GM19193 (cell line): ENCODE measurements around the gene RNU7-1.

ENCODE experiments used
- POLR2A ChIP-seq: IDR thresholded peaks from 4 replicates; pipeline ENCODE4 v1.6.1; 2011; ENCODE audit not compliant: insufficient read depth, insufficient read length; ENCODE audit errors: extremely low read depth

Gene RNU7-1

DNA sequence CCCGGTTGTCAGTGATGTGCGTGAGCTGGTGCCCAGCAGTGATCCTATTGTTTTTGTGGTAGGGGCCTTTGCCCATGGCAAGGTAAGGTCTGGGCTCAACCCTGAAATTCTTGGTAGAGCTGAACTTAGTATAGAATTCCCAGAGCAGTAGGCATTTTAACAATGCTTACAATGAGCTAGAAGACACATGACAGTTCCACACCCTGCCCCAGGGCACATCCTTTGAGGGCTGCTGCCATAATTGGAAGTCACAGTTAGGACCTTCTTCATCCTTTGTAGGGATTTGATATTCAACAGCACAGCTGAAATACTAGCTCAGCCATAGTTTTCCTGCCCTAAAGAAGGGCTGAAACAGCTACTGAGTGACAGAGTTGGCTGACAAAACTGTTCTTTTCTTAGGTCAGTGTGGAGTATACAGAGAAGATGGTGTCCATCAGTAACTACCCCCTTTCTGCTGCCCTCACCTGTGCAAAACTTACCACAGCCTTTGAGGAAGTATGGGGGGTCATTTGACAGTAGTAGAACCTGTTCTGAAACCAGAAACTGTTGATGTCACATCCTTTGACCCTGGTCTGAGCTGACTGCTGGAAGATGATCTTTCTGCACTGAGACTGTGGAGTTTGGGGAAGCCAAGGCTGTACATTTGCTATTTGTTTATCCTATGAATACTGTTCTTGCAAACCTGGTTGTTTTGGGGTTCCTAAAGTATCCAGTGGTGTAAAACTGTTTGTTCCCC lies 31.8 kb downstream of the RNU7-1 start:
- no peak for TF ChIP-seq POLR2A

GRCh38 chr12:6977653-6978052 lies 34.0 kb downstream of the RNU7-1 start:
- no peak for TF ChIP-seq POLR2A

GRCh38 chr12:6978188-6978587 lies 34.6 kb downstream of the RNU7-1 start:
- TF ChIP-seq POLR2A = no peak

DNA sequence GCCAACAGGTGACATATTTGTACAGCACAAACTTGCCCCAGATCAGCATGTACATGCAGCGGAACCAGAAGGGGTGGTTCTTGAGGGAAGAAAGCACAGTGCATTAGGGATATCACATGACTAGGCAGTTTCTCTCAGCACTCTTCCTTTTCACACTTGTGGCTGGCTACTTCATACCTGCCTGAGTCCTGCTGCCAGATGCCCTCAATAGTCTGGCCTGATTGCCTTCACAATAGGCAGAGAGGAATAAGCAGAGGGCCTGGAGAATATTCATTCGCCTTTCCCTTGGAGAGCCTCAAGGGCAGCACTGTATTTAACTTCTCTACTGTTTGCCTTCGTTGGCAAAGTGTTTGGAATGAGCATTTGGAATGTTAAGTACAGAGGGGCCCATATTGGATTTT lies 35.0 kb downstream of the RNU7-1 start:
- no peak for TF ChIP-seq POLR2A

DNA sequence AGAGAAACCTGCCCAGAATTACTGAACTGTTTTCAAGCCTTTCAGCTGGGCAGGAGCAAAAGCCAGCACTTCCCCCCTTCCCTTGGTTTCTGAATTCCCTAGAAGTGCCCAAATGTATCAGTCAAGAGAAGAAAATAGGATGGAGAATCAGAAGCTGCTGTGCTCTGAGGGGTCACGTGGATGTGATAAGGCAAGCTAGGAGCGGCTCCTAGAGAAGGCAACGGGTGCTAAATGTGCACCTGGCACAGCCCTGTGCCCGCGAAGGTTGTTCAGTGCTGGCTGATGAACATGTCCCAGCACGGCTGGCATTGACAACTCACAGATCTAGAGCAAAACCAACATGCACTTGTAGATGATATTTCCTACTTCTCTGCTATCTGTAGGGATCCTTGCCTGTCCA lies 35.4 kb downstream of the RNU7-1 start:
- TF ChIP-seq POLR2A = no peak

GRCh38 chr12:6979453-6979852 lies 35.8 kb downstream of the RNU7-1 start:
- no peak for TF ChIP-seq POLR2A

- TF ChIP-seq POLR2A = no peak
These were observed 36.5 kb downstream of the RNU7-1 start for GRCh38 chr12:6980075-6980474.

DNA sequence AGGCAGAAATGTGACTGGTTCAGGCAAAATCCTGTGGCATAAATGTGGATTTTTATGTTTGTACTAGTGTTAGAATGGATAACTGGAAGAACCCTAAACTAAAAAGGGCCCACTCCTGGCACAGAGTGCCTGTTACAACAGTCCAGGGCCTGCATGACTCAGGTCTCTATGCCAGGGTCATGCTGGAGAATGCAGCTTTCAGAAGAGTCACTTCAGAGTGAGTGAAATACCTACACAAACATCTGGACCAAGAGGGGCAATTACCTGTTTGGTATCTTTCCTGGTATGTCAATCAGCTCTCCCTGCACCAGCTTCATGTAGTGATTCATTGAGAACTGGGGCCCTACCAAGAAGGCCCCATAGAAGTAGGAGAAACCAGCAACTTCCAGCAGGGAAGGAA lies 37.1 kb downstream of the RNU7-1 start:
- no peak for TF ChIP-seq POLR2A

DNA sequence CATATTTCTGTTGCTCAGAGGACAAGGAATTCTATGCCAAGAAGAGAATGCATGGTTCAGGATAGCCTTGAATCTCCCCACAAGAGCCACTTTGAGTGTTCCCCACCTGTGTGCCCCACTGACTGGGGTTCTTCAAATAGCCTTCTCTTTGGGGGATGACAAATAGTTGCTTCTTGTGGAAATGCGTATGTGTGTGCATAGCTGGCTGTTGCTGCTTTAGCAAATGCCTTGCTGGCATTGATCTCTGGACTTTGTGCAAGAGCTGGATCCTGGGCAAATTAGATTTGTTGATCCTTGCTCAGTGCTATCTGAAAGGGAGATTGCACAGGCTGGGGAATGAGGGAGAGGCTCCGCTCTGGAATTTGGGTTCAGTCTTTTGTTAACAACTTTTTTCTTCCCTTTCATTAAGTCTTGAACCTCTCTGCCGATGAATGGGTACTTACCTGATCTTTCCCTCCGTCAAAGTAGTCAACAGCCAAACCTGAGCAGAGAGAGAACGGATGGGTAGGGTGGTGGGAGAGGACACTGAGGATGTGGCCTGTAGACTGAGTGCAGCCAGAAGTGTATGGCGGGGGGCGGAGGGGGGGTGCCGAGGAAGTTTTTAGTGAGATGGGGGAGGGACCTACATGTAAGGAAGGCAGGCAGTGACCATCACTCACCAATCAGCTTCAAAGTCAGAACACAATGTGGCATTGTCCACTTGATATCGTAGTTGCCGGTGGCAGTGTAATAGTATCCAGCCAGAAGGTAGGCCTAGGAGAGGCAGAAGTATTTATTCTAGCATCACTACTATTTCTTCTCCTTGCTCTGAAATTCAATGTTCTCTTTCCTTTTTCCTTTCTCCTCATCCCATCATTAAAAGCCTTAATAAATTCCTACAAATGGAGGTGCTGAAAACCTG lies 37.8 kb downstream of the RNU7-1 start:
- TF ChIP-seq POLR2A = no peak

- TF ChIP-seq POLR2A = no peak
These were observed 38.9 kb downstream of the RNU7-1 start for GRCh38 chr12:6982532-6982931.

DNA sequence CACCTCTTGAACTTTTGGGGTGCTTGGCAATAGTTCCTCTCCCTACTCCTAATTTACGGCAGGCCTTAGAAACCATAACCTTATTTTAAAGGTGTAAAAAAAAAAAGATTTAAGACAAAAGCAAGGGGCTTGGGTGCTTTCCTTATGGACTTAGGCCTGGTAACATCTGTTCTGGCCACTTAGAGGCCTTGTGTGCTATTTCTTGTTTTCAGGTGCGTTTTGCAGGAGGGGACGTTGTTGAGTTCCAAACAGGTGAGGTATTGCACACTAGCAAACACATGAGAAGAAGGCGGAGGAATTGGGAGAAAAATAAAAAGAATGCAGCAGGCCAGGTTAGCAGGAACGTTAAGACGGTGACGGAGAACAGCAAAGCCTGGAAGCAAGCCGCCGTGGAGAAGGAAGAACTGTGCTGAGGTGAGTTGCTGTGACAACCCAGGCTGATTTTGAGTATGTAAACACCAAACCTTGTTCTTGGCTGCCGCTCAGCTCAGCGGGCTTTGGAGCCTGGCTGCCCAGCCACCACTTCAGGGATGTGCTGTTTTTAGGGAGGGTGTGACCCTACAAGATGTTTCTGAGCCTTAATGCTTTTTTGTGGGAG lies 44.4 kb downstream of the RNU7-1 start:
- TF ChIP-seq POLR2A = no peak
